GM18870 (cell line): ENCODE results near the gene IGFBP4.

Source experiments
- ATAC-seq: cut with Tn5 transposase; IDR thresholded peaks from one replicate; pipeline ENCODE4 v1.9.1; 2021; ENCODE audit warnings: moderate library complexity; ENCODE audit not compliant: unreplicated experiment

Gene IGFBP4

GRCh38 chr17:40486522-40487370, 43.5 kb downstream of the IGFBP4 start:
- no peak for ATAC-seq

GRCh38 chr17:40487371-40488020, 44.2 kb downstream of the IGFBP4 start:
- no peak for ATAC-seq

GRCh38 chr17:40490289-40490853, 47.1 kb downstream of the IGFBP4 start:
- no peak for ATAC-seq

- no peak for ATAC-seq
Measured at GRCh38 chr17:40490982-40491381, 47.7 kb downstream of the IGFBP4 start.

GRCh38 chr17:40491486-40491885, 48.2 kb downstream of the IGFBP4 start:
- ATAC-seq, result no peak

- ATAC-seq, result no peak
Measured at GRCh38 chr17:40493697-40494096, 50.4 kb downstream of the IGFBP4 start.

- ATAC-seq, result no peak
Measured at GRCh38 chr17:40495140-40495539, 51.9 kb downstream of the IGFBP4 start.

GRCh38 chr17:40496170-40496569, 52.9 kb downstream of the IGFBP4 start:
- ATAC-seq, result no peak

- no peak for ATAC-seq
Measured at GRCh38 chr17:40496634-40497420, 53.6 kb downstream of the IGFBP4 start.

- no peak for ATAC-seq
Measured at GRCh38 chr17:40497695-40498094, 54.4 kb downstream of the IGFBP4 start.

- no peak for ATAC-seq
Measured at GRCh38 chr17:40498281-40499084, 55.2 kb downstream of the IGFBP4 start.

- no peak for ATAC-seq
Measured at GRCh38 chr17:40499551-40500189, 56.4 kb downstream of the IGFBP4 start.

GRCh38 chr17:40500190-40500589, 56.9 kb downstream of the IGFBP4 start:
- ATAC-seq, result no peak

GRCh38 chr17:40500709-40501108, 57.5 kb downstream of the IGFBP4 start:
- ATAC-seq, result no peak

GRCh38 chr17:40501499-40501911, 58.3 kb downstream of the IGFBP4 start, which contains the start of gene TNS4:
Gene TNS4 (minus strand): TSS chr17:40501623. CDS start chr17:40496425, 5,198 bp downstream.
- no peak for ATAC-seq

GRCh38 chr17:40502716-40503115, 59.5 kb downstream of the IGFBP4 start:
- no peak for ATAC-seq

GRCh38 chr17:40503154-40503553, 59.9 kb downstream of the IGFBP4 start:
- ATAC-seq, result no peak

GRCh38 chr17:40506786-40507185, 63.5 kb downstream of the IGFBP4 start:
- no peak for ATAC-seq
